ENCODE results near the gene SERPINB8. TPM values are rescaled to one million over a fixed set of nuclear protein-coding genes. Genes with fewer than 3 reads are reported as not detected.

SERPINB8 gene
- total and polyA plus RNA-seq, 2 of the 13 experiments (the other 11 are each of a cell fraction or from before 2014, with no cell fraction given): 0.95 to 2.2 TPM

DNA sequence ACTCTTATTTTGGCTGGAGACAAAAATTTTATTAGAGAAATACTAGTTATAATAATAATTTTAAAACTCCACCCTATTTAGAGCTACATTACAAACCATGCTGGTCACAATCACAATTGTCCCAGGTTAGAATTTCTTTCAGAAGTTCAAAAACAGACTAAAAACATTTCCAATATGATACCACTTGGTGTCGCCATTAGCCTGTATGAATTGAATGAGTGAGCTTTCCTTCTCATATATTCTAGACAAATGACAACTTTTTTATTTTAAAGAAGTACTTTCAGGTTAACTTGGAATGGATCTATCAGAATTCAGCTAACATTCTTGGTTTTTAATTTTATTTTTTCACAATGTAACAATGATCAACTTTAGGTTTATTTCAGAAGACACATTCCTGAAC is 48.0 kb downstream of the SERPINB8 start:
- CTCF ChIA-PET (ENCODE audit: low intra/inter-chr PET ratio, low total read pairs): no interaction called here
- ATAC-seq: no peak

More for the DNA sequence above, 48.0 kb downstream of the SERPINB8 start:
- Histone ChIP-seq H3K4me2 (ENCODE audit: low read depth, low read length) (no peak overlapping the region), H3K9me3 (ENCODE audit: low read length) (no peaks in the 10 kb centered on the region), H3K79me2 (ENCODE audit: insufficient read depth, low read length) (no peaks in the 10 kb centered on the region), H3K27ac (ENCODE audit: extremely low read length, insufficient read depth, low read length) (no peak overlapping the region), H4K20me1 (ENCODE audit: insufficient read depth, low read length) (no peaks in the 10 kb centered on the region), H2AFZ (ENCODE audit: low read length) (no peak overlapping the region), H3K4me3 (replicated peaks in 1 of 3; ENCODE audit: insufficient read depth in 1 of 3, low read depth in 2 of 3, low read length in 3 of 3) (no peak overlapping the region), H3K9ac (ENCODE audit: insufficient read depth, low read depth, low read length) (no peak overlapping the region), H3K36me3 (replicated peaks in 1 of 2; ENCODE audit: control insufficient read depth in 1 of 2, insufficient read depth in 2 of 2, low read length in 2 of 2) (no peaks in the 10 kb centered on the region), H3K27me3 (ENCODE audit: control insufficient read depth in 1 of 2, insufficient read depth in 2 of 2, low read length in 2 of 2) (no peaks in the 10 kb centered on the region), H3K4me1 (ENCODE audit: insufficient read depth, low read length) (no peaks in the 10 kb centered on the region)
- peak; percentile 56 for FAIRE-seq
- BruUV-seq (replicated peaks): no TSS peak
- TF ChIP-seq ZNF552 (CRISPR knock-in tag; IDR thresholded peaks at IDR 0.05; ENCODE audit: borderline replicate concordance) (no peak), POLR2G (IDR thresholded peaks at IDR 0.05; ENCODE audit: low read depth, low read length) (no peak), ZNF644 (CRISPR knock-in tag; IDR thresholded peaks at IDR 0.05; ENCODE audit: low read depth) (no peak), KAT2B (IDR thresholded peaks at IDR 0.05; ENCODE audit: borderline replicate concordance, low read depth, low read length) (no peak), ZNF790 (CRISPR knock-in tag; IDR thresholded peaks at IDR 0.05; ENCODE audit: borderline replicate concordance) (no peak), STAG1 (CRISPR knock-in tag; IDR thresholded peaks at IDR 0.05) (peak; percentile 51), NFYC (CRISPR knock-in tag; IDR thresholded peaks at IDR 0.05) (no peak), ZNF75D (CRISPR knock-in tag; IDR thresholded peaks at IDR 0.05; ENCODE audit: borderline replicate concordance) (no peak)
- TF ChIP-seq, protein P1, sequence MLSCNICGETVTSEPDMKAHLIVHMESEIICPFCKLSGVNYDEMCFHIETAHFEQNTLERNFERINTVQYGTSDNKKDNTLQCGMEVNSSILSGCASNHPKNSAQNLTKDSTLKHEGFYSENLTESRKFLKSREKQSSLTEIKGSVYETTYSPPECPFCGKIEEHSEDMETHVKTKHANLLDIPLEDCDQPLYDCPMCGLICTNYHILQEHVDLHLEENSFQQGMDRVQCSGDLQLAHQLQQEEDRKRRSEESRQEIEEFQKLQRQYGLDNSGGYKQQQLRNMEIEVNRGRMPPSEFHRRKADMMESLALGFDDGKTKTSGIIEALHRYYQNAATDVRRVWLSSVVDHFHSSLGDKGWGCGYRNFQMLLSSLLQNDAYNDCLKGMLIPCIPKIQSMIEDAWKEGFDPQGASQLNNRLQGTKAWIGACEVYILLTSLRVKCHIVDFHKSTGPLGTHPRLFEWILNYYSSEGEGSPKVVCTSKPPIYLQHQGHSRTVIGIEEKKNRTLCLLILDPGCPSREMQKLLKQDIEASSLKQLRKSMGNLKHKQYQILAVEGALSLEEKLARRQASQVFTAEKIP (CRISPR knock-in tag; IDR thresholded peaks at IDR 0.05; ENCODE audit: borderline replicate concordance): no peak
- TF ChIP-seq, protein P2, sequence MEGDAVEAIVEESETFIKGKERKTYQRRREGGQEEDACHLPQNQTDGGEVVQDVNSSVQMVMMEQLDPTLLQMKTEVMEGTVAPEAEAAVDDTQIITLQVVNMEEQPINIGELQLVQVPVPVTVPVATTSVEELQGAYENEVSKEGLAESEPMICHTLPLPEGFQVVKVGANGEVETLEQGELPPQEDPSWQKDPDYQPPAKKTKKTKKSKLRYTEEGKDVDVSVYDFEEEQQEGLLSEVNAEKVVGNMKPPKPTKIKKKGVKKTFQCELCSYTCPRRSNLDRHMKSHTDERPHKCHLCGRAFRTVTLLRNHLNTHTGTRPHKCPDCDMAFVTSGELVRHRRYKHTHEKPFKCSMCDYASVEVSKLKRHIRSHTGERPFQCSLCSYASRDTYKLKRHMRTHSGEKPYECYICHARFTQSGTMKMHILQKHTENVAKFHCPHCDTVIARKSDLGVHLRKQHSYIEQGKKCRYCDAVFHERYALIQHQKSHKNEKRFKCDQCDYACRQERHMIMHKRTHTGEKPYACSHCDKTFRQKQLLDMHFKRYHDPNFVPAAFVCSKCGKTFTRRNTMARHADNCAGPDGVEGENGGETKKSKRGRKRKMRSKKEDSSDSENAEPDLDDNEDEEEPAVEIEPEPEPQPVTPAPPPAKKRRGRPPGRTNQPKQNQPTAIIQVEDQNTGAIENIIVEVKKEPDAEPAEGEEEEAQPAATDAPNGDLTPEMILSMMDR (CRISPR knock-in tag; IDR thresholded peaks at IDR 0.05): peak; percentile 43
- in situ Hi-C loops (cut with HindIII; ENCODE audit: extremely low pct_ligation_motif_present, low pct_unique_long_range_greater_than_20kb) (no loop called here), intact Hi-C loops (cut with micrococcal nuclease; ENCODE audit: unreplicated experiment) (loop anchor here (2.0 to 5.0 kb wide), 2 partner anchors 389 to 1073 kb away; no protein-coding TSS in a partner anchor)
- POLR2A ChIA-PET: no interaction called here
- WGBS (ENCODE audit: low lambda C conversion rate): 0% methylated on average over 1 of the region's 1 CpG
- DNase-seq (ENCODE audit: low spot score): peak; percentile 23
